ENCODE data around the gene MRM3.
"Not testable (repeated sequence)": the region's sequence is repeated elsewhere in the genome, so short reads cannot be mapped to it uniquely, and the experiment has no call there.

Gene MRM3

DNA sequence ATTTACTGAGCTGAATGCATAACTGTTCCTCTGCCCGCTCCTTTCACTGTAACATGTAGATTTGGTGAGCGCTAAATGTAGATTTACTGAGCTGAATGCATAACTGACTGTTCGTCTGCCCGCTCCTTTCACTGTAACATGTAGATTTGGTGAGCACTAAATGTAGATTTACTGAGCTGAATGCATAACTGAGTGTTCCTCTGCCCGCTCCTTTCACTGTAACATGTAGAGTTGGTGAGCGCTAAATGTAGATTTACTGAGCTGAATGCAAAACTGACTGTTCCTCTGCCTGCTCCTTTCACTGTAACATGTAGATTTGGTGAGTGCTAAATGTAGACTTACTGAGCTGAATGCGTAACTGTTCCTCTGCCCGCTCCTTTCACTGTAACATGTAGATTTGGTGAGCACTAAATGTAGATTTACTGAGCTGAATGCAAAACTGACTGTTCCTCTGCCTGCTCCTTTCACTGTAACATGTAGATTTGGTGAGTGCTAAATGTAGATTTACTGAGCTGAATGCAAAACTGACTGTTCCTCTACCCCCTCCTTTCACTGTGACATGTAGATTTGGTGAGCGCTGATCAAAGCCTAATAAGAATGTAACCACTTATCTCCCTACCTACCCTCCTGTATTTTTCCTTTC, 26.7 kb upstream of the MRM3 start:
- not testable (repeated sequence) for DNase-seq

DNA sequence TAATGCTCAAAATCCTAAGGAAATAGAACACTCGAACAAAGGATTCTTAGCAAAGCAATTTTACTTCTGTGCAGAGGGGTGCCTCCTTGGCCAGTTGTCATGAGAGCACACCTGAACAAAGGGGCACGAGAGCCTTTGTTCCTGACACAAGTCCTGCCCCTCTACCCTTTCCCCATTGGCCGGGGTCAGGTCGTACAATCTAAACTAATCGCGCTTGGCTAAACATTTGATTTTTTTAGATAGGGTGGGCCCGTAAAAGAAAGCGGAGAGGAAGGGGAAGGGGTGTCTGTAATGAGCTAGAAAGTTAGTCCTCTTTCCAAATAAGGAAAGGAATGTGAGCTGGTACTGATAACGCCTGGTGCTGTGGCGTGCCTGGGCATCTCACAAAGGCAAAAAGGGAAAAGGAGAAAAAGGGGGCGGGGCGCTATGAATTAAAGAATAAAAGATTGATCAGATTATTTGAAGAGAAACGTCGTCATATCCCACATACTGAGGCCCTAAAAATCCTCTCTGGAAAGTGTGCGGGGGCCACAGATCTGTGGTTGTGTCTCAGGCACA, 26.1 kb upstream of the MRM3 start:
- not testable (repeated sequence) for DNase-seq

DNA sequence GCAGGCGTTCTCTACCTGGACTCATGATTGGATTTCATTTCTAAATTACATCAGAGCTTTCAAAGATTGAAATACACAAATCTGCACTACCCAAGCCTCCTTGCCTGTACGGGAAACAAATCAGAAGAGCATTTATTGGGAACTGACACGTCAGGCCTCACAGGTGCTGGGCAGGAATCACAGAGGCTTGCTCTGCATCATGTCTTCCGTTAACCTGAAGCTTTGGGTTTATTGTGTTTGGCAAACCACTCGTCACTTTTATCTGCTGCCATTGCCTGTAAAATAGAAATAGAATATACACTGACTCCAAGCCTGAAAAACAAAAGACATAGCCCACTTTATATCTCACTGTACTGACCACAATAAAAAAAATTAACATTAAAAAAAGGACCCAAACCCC, 22.2 kb upstream of the MRM3 start:
- DNase-seq, result no peak

DNA sequence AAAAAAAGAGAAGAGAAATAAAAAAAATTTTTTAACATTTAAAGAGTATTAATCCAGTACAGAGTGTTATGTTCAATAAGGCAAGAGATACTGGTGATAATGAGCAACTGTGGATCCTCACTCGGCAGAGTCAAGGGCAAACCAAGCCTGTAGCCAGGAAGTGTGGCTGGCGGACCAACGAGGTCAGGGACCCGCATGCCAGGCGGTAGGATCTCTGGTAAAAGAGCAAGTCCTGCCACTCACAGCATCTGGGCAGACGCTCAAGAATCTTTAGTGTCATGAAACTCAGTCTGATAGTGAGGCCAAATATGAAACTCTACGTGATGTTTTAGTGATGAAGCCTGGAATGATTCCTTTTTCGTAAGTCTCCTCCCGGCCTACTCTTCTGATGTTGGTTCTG, 21.8 kb upstream of the MRM3 start:
- no peak for DNase-seq

DNA sequence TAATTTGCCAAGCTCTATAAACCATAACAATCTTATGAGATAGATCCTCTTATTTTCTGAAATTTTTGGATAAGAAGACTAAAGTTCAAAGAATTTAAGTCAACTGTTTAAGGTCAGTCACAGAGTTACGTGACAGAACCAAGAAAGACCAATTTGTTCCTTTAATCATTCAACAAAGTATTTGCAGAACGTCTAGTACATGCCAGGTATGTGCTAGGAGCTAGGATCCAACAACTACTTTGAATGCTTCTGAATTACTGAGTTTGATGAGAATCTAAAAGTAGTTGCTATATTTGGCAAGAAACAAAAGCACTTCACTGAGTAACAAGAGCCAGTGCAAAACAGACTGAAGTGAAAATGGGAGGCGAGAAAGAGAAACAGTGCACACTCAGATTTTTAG, 15.1 kb upstream of the MRM3 start:
- DNase-seq, result no peak

DNA sequence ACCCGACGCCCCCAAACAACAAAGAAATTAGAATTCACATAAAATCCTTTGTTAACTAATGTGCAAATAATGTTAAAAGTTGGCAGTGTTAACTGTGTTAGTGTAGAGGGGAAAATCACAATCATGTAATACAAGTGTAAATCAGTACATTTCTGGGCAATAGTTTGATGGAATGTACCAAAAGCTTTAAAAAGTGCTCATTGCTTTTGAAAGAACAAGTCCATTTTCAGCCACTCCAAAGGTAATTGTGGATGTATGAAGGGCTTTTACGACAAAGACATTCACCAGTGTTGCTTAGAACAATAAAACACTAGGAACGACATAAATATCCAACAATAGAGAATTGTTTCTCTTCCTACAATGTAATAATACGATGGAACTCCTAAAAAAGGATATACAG, 9.1 kb upstream of the MRM3 start:
- DNase-seq, result no peak

DNA sequence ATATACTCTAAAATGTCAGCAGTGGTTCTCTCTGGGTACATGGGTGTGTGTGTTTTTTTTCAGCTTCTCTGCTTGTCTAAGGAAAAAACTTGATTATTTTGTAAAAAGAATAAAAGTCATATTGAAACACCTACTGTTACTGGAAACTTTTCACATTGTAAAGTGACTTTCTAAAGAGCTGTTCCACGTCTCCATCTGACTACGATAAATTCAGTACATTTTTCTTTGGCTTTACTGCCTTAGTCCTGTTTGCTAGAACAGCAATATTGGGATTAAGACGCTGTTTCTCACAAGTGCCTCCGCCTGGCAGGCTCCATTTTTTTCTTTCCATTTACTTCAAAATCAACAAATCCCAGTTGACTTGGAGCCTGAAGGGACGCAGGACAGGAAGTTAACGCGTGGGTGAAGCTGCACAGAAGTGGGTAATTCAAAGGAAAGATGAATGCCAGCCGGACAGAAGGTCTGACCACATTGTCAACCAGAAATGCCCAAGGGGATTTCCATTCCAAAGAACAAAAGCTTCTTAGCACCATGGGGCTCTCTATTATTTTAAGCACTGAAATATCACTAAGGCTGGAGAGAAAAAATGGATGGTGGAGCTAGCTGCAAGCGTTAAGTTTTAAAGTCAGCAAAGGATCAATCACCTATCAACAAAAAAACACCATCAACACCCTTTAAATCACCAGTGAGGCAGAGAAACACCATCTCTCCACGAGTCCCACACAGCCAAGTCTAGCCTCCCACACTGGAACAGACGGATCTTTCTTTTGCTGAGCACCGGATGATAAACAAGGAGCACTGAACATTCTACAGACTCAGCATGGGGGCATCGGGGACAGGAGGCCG, 8.5 kb upstream of the MRM3 start:
- no peak for DNase-seq

DNA sequence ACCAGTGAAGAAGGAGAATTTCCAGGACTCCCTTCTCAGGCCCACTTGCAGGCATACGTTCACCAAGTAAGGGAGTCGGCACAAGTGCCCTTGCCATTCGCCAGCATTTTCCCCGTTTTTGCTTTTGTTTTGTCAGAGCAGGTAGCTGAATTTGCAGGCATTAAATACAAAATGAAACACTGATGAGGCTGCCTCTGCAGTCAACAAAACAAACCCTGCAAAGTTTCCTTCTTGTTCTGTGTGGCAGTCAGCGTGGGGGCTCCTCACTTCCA, 7.9 kb upstream of the MRM3 start:
- DNase-seq, result no peak

DNA sequence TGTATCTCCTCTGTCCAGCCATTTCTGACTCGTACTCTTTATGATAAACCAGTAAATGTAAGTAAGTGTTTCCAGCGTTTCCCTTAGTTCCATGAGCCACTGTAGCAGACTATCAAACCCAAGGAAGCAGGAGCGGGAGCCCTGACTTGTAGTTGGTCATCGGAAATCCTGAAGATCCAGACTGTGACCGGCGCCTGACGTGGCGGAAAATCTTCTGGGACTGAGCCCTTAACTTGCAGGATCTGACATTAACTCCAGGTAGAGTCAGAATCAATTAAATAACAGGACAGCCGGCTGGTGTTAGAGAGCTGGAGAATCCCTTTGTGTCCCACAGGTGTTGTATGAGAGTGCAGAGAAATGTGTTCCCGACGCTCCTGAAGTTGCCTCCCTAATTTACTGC, 4.1 kb upstream of the MRM3 start:
- no peak for DNase-seq

DNA sequence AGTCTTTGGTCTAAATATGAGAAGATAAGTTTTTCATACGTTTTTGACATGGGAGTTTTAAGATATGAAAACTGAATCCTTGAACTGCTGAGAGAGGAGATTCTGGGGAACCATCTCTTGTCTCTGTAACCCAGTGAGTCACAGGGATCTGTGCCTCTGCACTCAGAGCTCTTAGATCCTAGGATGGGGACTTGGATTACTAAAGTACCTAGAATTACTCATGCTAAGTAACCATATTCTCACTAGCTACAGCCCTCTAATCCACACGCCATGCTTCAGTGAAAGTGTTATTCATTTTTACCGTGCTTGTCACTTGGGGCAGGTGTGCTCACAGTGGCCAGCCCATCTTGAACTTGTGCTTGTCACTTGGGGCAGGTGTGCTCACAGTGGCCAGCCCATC, 2.0 kb downstream of the MRM3 start:
- DNase-seq, result no peak

DNA sequence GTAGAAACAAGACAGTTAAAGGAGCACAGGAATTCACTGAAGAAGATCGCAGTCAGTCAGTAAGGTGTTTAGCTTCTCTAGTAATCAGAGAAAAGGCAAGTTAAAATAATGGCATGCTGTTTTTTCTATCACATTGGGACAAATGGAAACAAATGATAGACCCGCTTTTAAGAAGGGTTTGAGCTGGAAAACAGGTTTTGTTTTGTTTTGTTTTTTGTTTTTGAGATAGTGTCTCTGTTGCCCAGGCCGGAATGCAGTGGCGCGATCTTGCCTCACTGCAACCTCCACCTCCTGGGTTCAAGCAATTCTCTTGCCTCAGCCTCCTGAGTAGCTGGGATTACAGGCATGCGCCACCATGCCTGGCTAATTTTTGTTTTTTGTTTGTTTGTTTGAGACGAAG, 3.7 kb downstream of the MRM3 start:
- DNase-seq, result not testable (repeated sequence)

DNA sequence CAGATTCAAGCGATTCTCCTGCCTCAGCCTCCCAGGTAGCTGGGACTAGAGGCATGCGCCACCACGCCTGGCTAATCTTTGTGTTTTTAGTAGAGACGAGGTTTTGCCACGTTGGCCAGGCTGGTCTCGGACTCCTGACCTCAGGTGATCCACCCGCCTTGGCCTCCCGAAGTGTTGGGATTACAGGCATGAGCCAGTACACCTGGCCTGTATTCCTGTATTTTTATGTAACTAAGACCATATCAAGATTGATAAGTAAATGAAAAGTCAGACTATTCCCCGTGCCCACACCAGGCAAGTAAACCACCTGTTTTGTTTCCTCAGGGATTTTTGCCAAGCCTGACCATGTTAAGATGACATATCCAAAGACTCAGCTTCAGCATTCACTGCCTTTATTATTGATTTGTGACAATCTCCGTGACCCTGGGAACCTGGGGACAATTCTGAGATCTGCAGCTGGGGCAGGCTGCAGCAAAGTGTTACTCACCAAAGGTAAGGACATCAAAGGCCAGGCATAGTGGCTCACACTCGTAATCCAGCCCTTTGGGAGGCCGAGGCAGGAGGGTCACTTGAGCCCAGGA, 5.6 kb downstream of the MRM3 start:
- no peak for DNase-seq

DNA sequence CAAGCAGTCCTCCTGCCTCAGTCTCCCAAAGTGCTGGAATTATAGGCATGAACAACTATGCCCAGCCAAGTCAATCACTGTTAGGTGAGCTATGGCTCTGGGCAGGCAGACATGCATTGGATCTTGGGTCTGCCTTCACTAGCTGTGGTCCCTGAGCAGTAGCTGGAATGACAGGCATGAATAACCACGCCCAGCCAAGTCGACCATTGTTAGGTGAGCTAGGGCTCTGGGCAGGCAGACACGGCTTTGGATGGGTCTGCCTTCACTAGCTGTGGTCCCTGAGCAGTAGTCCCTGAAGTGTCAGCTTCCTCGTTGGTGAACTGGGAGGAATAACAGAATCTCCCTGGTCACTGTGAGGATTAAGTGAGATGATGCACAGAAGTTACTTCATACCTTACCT, 6.4 kb downstream of the MRM3 start:
- no peak for DNase-seq

DNA sequence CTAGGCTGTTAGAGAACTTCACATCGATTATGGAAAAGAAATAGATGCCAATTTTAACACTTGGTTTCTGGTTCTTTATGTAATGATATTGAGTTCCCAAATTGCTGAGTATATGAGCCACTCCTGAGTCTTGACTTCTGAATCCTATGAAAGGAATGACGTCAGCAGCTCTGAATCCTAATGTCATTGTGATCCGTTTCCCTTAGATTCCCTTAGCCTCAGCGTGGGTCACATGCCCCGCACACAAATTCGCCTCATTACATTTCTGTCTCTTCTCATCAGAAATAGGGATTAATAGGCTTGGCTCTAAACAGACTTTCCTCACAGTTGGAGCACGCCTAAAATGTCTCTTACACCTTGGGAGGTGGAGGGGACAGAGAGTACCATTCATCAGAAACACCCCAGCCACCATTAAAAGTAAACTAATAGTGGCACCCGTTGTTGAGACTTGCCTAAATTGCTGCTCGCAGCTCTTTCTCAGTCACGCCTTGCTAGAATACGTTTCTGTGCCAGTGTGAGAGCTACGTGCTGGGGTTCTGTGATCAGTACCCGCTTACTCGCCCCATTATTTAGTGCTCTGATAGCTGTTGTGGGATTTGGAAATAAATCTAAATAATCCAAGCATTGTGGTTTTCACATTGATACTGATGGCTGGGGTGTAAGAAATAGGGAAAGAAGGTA, 7.1 kb downstream of the MRM3 start:
- DNase-seq, result no peak

DNA sequence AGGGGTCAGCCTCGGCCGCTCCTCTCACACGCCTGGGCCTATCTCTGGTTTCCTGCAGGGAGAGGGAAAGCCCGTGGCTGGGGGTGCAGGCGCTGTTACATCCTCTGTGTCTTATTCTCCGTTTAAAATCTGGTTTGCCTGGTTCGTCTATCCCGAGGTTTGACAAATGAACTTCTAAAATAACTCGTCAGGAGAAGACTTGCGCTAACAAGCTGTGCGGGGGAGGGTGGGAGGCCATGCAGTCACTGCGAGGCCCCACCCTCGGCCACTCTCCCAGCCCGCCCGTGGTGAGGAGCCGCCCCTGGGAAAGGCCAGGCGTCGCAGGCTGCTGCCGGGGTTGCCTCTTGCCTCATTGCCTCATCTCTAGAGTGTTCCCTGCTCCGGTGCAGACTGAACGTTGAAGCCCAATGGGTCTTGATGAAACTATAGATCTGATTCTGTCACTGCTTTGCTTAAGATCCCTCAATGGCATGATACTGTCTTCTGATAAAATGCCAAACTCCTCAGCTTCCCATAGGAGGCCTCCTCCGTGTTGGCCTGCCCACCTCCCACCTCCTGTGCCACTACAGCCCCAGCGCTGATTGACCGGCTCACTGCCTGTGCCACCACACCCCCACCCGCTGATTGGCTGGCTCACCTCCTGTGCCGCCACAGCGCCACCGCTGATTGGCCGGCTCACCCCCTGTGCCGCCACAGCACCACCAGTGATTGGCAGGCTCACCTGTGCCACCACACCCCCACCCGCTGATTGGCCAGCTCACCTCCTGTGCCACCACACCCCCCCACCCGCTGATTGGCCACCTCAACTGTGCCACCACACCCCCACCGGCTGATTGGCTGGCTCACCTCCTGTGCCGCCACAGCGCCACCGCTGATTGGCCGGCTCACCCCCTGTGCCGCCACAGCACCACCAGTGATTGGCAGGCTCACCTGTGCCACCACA, 8.0 kb downstream of the MRM3 start:
- DNase-seq, result not testable (repeated sequence)

DNA sequence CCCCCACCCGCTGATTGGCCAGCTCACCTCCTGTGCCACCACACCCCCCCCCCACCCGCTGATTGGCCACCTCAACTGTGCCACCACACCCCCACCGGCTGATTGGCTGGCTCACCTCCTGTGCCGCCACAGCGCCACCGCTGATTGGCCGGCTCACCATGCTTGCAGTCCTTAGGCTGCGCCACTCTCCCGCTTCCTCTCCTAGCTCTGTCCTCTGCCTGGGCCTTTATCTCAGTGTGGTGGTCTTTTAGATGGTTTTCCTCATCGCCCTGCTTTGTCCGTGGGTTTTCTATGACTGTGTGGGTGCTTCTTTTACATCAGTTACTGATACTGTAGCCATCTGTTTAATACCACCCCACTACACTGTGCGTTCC, 8.7 kb downstream of the MRM3 start:
- DNase-seq, result not testable (repeated sequence)

DNA sequence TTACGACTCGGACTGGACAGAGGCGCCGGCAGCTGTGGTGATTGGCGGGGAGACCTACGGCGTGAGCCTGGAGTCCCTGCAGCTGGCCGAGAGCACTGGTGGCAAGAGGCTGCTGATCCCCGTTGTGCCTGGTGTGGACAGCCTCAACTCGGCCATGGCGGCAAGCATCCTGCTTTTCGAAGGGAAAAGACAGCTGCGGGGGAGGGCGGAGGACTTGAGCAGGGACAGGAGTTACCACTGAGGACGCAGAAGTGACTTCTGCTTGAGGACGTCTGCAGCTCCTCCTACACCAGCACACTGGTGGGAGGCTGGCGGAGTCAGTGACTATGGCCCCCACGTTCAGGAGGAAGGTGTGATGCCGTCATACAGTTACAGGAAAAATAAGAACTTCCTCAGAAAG, 9.7 kb downstream of the MRM3 start:
- no peak for DNase-seq

DNA sequence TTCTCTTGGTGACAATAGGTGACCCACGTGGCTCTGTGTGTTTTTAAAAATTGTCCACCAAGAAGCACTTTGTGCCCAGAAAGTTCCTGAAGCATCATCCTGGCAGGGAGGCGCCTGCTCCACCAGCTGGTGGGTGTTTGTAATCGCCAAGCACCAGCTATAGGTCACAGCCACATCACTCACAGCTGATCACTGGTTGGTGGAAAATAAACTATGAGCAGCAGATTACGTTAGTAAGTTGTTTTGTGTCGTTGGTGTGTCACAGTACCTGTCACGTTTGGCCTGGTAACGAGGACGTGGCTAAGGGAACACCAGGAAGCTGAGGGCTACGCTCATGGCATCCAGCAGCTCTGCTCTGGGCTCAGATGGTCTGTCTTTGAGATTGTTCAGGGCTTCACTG, 10.1 kb downstream of the MRM3 start:
- DNase-seq, result no peak

DNA sequence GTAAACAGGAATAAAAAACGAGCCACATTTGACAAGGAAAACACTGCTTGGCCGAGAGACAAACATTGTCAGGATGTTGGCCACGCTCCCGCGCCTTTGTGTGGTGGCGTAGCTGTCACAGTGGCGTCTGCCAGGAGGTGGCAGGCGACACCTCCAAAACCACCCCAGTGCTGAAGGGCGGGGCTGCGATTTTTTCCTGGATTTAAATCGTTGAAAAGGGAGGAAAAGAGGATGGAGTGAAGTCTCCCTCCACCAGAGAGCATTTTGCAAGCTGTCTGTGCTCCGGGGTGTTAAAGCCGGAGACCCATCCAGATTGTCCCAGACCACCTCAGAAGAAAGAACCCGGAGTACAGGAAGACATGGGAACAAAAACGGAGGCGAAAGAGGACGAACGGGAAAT, 12.7 kb downstream of the MRM3 start:
- no peak for DNase-seq

DNA sequence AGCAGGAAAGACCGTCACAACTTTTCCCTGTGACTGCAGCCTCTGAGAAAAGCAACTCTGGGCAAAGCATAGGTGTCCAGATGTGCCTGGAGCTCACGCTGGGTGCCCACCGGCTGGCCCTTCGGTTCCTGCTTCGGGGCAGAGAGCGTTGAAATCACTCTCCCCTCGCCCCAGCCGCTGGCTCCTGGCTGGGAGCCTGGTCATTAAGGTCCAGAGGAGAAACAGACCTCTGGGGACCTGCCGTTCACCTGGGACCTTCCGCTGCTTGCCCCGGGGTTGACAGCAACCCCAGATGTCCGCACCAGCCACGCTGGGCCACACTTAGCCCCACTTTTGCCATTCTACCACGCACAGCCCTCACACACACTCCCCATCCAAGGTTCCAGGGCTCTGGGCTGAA, 13.1 kb downstream of the MRM3 start:
- DNase-seq, result no peak

DNA sequence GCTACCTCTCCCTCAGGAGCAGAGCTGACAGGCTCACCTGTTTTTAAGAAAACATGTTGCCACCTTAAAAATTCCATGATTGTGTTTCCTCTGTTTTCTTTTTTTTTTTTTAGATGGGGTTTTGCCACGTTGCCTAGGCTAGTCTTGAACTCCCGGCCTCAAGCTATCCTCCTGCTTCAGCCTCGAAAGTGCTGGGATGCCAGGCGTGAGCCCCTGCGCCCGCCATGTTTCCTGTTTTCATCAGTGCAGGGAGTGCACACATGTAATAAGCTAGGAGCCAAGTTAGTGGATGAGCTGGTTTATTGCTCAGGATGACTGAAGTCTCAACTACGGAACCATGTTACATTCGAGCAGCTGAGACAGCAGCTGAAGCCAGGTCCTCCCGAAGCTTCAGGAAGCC, 13.6 kb downstream of the MRM3 start:
- DNase-seq, result no peak

DNA sequence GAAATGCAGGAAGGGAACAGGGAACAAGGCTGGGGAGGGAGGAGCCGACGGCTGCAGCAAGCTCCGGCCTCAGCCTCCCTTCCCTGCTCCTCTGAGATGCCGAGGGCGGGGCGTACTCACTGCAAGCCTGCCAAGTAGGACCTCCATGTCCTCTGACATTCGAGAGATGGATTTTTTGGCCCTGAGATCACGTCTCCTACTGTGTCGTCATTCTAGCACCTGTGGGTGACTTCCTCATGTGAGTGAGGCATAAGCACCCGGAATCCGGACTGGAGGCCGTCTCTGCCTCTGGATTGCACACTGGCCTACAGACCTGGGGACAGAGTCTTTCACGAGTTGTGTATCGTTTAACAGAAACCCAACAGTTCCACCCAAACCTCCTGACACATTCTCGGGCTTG, 14.5 kb downstream of the MRM3 start:
- DNase-seq, result no peak

All from cortex of kidney (tissue), 1 donor.